Endothelial cell of umbilical vein (primary cell): ENCODE data around the gene PLPP1. TPM values are rescaled to one million over a fixed set of nuclear protein-coding genes. Genes with fewer than 3 reads are reported as not detected.

Experiments
- BruUV-seq: library from RNA; stranded (reverse); fragments of 400-500 nt; replicated peaks from 2 replicates; lab custom pipeline; 2021; lab: Mats Ljungman, UMichigan
- CTCF ChIA-PET: fragments of 300-600, 350-600 bp; sonication (Branson Sonifier 250); formaldehyde crosslinking; loops from one replicate; lab custom pipeline; 2021; ENCODE audit warnings: antibody characterized with exemption, inconsistent platforms; lab: Charles Lee
- POLR2A ChIA-PET: fragments of 300-600, 350-600 bp; sonication (Branson Sonifier 250); formaldehyde crosslinking; loops from one replicate; lab custom pipeline; 2021; ENCODE audit warnings: antibody characterized with exemption, inconsistent platforms; lab: Charles Lee
- DNase-seq: peaks from one replicate; pipeline ENCODE4 v3.0.0-alpha.2; 2011; ENCODE audit warnings: low read depth, low spot score
- FAIRE-seq: peaks from 2 replicates; lab custom pipeline; 2011; peaks lifted over from hg19 to GRCh38; lab: Jason Lieb, UNC
- H2AFZ ChIP-seq: 2 replicates; pipeline ENCODE4 v1.6.0; 2012; ENCODE audit warnings: low read depth, low read length, control low read depth, inconsistent platforms
- H3K27ac ChIP-seq: 2 replicates; pipeline ENCODE4 v1.5.1; 2011; ENCODE audit warnings: low read depth, mild to moderate bottlenecking, control low read depth, low read length, moderate library complexity; ENCODE audit not compliant: insufficient read depth
- H3K27me3 ChIP-seq, 2 experiments: 2 replicates each; pipeline versions ENCODE4 v1.6.0 to v1.6.1; 2011; ENCODE audit warnings: low read length in 2 of 2, mixed read lengths in 1 of 2; ENCODE audit not compliant: control insufficient read depth in 2 of 2, insufficient read depth in 2 of 2
- H3K36me3 ChIP-seq, 2 experiments: 2 replicates in 1 of 2; 3 replicates in 1 of 2; pipeline ENCODE4 v1.5.1; 2011; ENCODE audit warnings: low read length in 2 of 2, mild to moderate bottlenecking in 1 of 2, moderate library complexity in 1 of 2; ENCODE audit not compliant: control insufficient read depth in 2 of 2, insufficient read depth in 2 of 2; ENCODE audit errors: extremely low read depth in 1 of 2
- H3K4me1 ChIP-seq: 3 replicates; pipeline ENCODE4 v1.5.1; 2011; ENCODE audit warnings: mild to moderate bottlenecking, low read length; ENCODE audit not compliant: control insufficient read depth, insufficient read depth; ENCODE audit errors: extremely low read depth
- H3K4me2 ChIP-seq: 2 replicates; pipeline ENCODE4 v1.6.1; 2011; ENCODE audit warnings: low read length, control low read depth, mixed read lengths; ENCODE audit not compliant: insufficient read depth
- H3K4me3 ChIP-seq, 3 experiments: fragments of 200-600 bp in 1 of 3; sonication (generic), shearing (Covaris generic) in 1 of 3; replicated peaks in 1 of 3; 2 replicates each; pipeline ENCODE4 v1.5.1; 2011 to 2016; ENCODE audit warnings: control low read depth in 3 of 3, low read length in 3 of 3, mild to moderate bottlenecking in 2 of 3, inconsistent platforms in 1 of 3, low read depth in 1 of 3, moderate library complexity in 1 of 3; ENCODE audit not compliant: insufficient read depth in 1 of 3
- H3K79me2 ChIP-seq: 2 replicates; pipeline ENCODE4 v1.6.0; 2012; ENCODE audit warnings: low read length, inconsistent platforms; ENCODE audit not compliant: control insufficient read depth, insufficient read depth
- H3K9ac ChIP-seq: replicated peaks from 2 replicates; pipeline ENCODE3; 2011; ENCODE audit warnings: low read length, control low read depth; ENCODE audit not compliant: insufficient read depth; ENCODE audit errors: extremely low read depth
- H3K9me1 ChIP-seq: replicated peaks from 3 replicates; pipeline ENCODE4 v1.6.0; 2011; ENCODE audit warnings: mild to moderate bottlenecking, low read length; ENCODE audit not compliant: control insufficient read depth, insufficient read depth; ENCODE audit errors: extremely low read depth
- H3K9me3 ChIP-seq: replicated peaks from 2 replicates; pipeline ENCODE4 v1.5.1; 2012; ENCODE audit warnings: low read length, inconsistent platforms; ENCODE audit not compliant: control insufficient read depth, insufficient read depth
- H4K20me1 ChIP-seq: replicated peaks from 2 replicates; pipeline ENCODE3; 2011; ENCODE audit warnings: mild to moderate bottlenecking, low read length; ENCODE audit not compliant: control insufficient read depth, insufficient read depth; ENCODE audit errors: extremely low read depth
- CTCF ChIP-seq, 2 donors: IDR thresholded peaks; 1 replicate in 1 of 2; 2 replicates in 1 of 2; pipeline ENCODE4 v1.5.1; 2011; ENCODE audit warnings: low read length in 2 of 2, mild to moderate bottlenecking in 2 of 2, moderate library complexity in 2 of 2, control low read depth in 1 of 2, inconsistent platforms in 1 of 2, low read depth in 1 of 2; ENCODE audit not compliant: insufficient read depth in 1 of 2; ENCODE audit errors: extremely low read depth in 1 of 2
- EZH2 ChIP-seq: IDR thresholded peaks from 2 replicates; pipeline ENCODE4 v1.6.1; 2012; ENCODE audit warnings: borderline replicate concordance, low read depth, mild to moderate bottlenecking, moderate library complexity, low read length, inconsistent platforms; ENCODE audit not compliant: severe bottlenecking
- FOS ChIP-seq: IDR thresholded peaks from 2 replicates; pipeline ENCODE4 v1.6.1; 2011; ENCODE audit warnings: mild to moderate bottlenecking, low read length, moderate library complexity, borderline replicate concordance; ENCODE audit not compliant: insufficient read depth
- GATA2 ChIP-seq: IDR thresholded peaks from 2 replicates; pipeline ENCODE4 v1.7.0; 2011; ENCODE audit warnings: low read depth, mild to moderate bottlenecking, moderate library complexity, mixed read lengths, low read length; ENCODE audit not compliant: insufficient read length, insufficient read depth
- JUN ChIP-seq: IDR thresholded peaks from 2 replicates; pipeline ENCODE4 v1.6.1; 2011; ENCODE audit warnings: borderline replicate concordance, low read depth; ENCODE audit not compliant: insufficient read length, insufficient read depth
- MAX ChIP-seq: IDR thresholded peaks from 2 replicates; pipeline ENCODE4 v1.6.1; 2011; ENCODE audit not compliant: insufficient read depth, insufficient read length
- MYC ChIP-seq: IDR thresholded peaks from one replicate; pipeline ENCODE4 v1.6.1; 2011; ENCODE audit warnings: mild to moderate bottlenecking, low read depth, low read length
- POLR2A ChIP-seq: IDR thresholded peaks from 2 replicates; pipeline ENCODE4 v1.6.1; 2012; ENCODE audit warnings: low read depth, mild to moderate bottlenecking, control low read depth, low read length
- POLR2AphosphoS5 ChIP-seq: IDR thresholded peaks from 2 replicates; pipeline ENCODE4 v1.6.1; 2012; ENCODE audit warnings: low read depth, mild to moderate bottlenecking, control low read depth, low read length, moderate library complexity; ENCODE audit not compliant: insufficient read depth
- dilution Hi-C: fragments of 300-500 bp; cut with MboI; formaldehyde crosslinking; loops from one replicate; pipeline ENCODE4 v1.15.0; 2019; ENCODE audit warnings: low sequenced_read_pairs; ENCODE audit not compliant: extremely low pct_ligation_motif_present
- intact Hi-C: fragments of 100-400 bp; cut with micrococcal nuclease; formaldehyde crosslinking; loops from one replicate; pipeline ENCODE4 v1.10.0; 2022
- polyA plus RNA-seq, 4 experiments: library from polyadenylated mRNA; depleted of rRNA in 3 of 4; stranded (reverse) in 3 of 4; unstranded in 1 of 4; fragments of >200 nt; gene quantifications; 2 replicates each; pipeline versions ENCODE4 v1.2.1 to v1.2.3, GENCODE V29; 2011 to 2012; ENCODE audit warnings: missing spikeins in 1 of 4
- total RNA-seq: library from RNA; stranded (reverse); gene quantifications from 2 replicates; pipeline ENCODE4 v1.2.3, GENCODE V29; 2021

The PLPP1 gene
- total and polyA plus RNA-seq, 2 donors (not counting 3 experiments of a cell fraction or from before 2014, with no cell fraction given): 14.3 to 25.9 TPM

GRCh38 chr5:55509796-55510522 lies 24.8 kb downstream of the PLPP1 start:
- FAIRE-seq (no peak), DNase-seq (peak; percentile 49)
- Histone ChIP-seq H3K27me3 (no peaks in the 10 kb centered on the region), H3K4me1 (no peaks in the 10 kb centered on the region), H3K27ac (no peak overlapping the region), H3K79me2 (no peaks in the 10 kb centered on the region), H3K36me3 (no peaks in the 10 kb centered on the region), H3K4me2 (no peak overlapping the region), H3K4me3 (no peak overlapping the region), H3K9ac (no peak overlapping the region), H3K9me3 (no peaks in the 10 kb centered on the region), H4K20me1 (no peaks in the 10 kb centered on the region), H3K9me1 (no peaks in the 10 kb centered on the region), H2AFZ (no peak overlapping the region)
- ChIA-PET CTCF (interaction anchor here (0.9 kb wide), 1 partner anchor 10 kb away, joined by 3 read pairs; no protein-coding TSS in a partner anchor), POLR2A (no interaction called here)
- TF ChIP-seq EZH2: no peak
- TF ChIP-seq POLR2AphosphoS5: no peak
- no peak for TF ChIP-seq MYC
- no peak for TF ChIP-seq FOS
- no peak for TF ChIP-seq JUN
- no peak for TF ChIP-seq CTCF (IDR thresholded peaks at IDR 0.05; ENCODE audit: extremely low read depth in 1 of 2, insufficient read depth in 1 of 2, low read depth in 1 of 2, low read length in 2 of 2)
- no peak for TF ChIP-seq MAX
- no peak for TF ChIP-seq POLR2A
- TF ChIP-seq GATA2: no peak
- dilution Hi-C loops: no loop called here
- BruUV-seq: no TSS peak
- intact Hi-C loops: no loop called here
